Measurements from ENCODE around the gene FKBP6.
"Not testable (repeated sequence)": the region's sequence is repeated elsewhere in the genome, so short reads cannot be mapped to it uniquely, and the experiment has no call there.

Gene FKBP6

GRCh38 chr7:73324081-73324845 is 3.7 kb upstream of the FKBP6 start:
- peak; percentile 65 for DNase-seq (ENCODE audit: low read depth)

DNA sequence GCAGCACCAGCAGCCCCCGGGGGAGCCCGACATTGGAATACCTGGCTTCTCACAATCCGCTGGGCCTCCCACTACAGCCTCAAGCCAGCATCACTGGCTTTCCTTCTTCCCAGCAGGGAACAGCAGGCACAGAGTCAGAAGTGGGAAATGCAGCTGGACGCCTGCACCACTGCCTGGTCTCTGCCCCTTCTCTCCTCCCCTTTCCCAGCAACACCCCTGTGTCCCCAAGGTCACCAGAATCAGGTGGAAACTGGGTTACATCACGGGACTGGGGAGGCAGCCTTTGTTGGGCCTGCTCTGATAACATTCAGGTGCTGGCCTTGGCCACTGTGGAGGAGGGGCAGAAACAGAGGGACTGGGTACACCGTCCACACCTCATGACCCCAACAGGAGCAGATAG is 2.5 kb upstream of the FKBP6 start:
- not testable (repeated sequence) for DNase-seq (ENCODE audit: low read depth)

GRCh38 chr7:73327449-73327848 is 512 bp upstream of the FKBP6 start:
- DNase-seq (ENCODE audit: low read depth): not testable (repeated sequence)

GRCh38 chr7:73328696-73329095 is 735 bp downstream of the FKBP6 start:
- no peak for DNase-seq (ENCODE audit: low read depth)

GRCh38 chr7:73329861-73330581 is 2.1 kb downstream of the FKBP6 start:
- peak; percentile 63 for DNase-seq (ENCODE audit: low read depth)

- no peak for DNase-seq (ENCODE audit: low read depth)
Observed at GRCh38 chr7:73330772-73331171, 2.8 kb downstream of the FKBP6 start.

- DNase-seq (ENCODE audit: low read depth): no peak
Observed at GRCh38 chr7:73332447-73332846, 4.5 kb downstream of the FKBP6 start.

- peak; percentile 22 for DNase-seq (ENCODE audit: low read depth)
Observed at GRCh38 chr7:73338321-73338720, 10.4 kb downstream of the FKBP6 start.

- DNase-seq (ENCODE audit: low read depth): no peak
Observed at GRCh38 chr7:73340514-73340913, 12.6 kb downstream of the FKBP6 start.

DNA sequence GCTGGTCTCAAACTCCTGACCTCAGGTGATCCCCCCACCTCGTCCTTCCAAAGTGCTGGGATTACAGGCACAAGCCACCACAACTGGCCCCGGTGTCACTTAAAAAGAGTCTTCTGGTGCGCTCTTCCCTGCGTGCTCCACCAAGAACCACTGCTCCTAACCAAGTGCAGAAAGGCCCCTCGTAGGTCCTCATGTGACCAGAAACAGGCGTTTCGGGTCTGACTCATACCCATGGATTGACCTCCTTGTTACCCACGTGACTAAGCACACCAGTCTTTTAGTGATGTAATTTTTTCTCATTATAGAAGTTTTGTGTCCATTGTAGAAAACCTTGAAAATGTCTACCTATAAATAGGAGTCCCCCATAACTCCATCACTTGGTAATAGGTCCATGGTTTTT is 13.9 kb downstream of the FKBP6 start:
- peak; percentile 84 for DNase-seq (ENCODE audit: low read depth)

DNA sequence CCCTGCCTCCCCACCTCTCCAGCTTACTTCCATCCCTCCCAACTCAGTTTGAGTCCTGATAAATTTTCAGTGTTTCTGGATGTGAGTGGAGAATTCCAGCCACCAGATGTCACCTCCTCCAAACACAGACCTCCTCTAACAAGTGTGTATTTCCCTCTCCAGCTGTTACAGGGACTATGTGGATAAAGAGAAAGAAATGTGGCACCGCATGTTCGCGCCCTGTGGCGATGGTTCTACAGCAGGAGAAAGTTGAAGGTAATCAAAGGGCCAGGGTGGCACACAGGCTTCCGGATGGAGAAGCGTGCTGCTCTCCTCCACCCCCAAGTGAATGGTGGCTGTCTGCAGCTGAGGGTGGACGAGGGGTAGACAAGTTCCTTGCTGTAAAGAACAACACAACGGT is 14.7 kb downstream of the FKBP6 start:
- DNase-seq (ENCODE audit: low read depth): peak; percentile 75

DNA sequence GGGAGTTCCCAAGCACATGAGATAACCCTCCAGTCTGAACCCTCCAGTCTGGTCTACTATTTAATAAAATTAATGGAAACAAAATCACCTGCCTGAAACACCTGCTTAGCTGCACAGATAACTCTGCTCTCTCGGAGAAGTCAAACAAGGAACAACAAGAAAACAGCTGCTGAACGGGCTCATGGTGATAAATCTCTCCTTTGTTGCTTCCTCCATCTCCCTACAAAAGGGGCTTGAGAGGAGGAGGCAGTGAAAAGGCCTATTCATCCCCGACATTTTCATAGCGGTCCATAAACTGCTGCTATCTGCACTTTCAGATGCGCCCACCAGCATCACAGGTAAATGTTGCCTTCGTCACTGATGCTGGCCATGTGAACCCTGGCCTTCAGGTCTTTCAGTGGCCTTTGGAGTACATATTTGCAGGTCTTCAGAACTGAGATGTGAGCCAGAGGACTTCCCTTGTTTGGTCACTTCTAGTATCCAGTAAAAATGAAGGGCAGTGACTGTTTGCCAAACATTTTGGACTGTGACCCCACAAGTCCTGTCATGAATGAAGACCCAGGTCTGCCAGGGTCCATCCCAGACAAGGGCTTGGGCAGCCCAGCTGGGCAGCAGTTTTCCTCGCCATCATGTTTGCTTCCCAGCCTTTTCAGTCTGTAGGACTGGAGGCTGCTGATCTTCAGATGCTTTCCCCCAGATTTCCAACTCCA is 15.9 kb downstream of the FKBP6 start:
- DNase-seq (ENCODE audit: low read depth): no peak

- DNase-seq (ENCODE audit: low read depth): no peak
Observed at GRCh38 chr7:73345538-73345937, 17.6 kb downstream of the FKBP6 start.

- DNase-seq (ENCODE audit: low read depth): no peak
Observed at GRCh38 chr7:73345951-73346350, 18.0 kb downstream of the FKBP6 start.

DNA sequence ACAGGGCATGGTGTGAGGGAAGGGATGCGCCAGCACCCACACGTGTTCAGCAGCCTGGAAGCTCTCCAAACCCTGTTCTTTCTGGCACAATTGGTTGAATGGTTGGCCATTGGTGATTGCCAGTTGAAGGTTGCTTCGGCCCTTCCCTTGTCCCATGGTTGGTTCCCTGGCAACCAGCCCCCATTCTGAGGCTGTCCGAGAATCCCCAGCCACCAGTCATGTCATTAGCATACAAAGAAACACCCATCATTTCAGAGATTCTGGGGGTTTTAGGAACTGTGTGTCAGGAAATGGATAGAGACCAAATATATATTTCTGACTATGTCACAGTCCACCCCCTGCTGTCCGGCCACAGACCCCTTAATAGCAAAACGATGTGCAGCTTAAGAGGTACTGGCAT is 21.8 kb downstream of the FKBP6 start:
- DNase-seq (ENCODE audit: low read depth): no peak

DNA sequence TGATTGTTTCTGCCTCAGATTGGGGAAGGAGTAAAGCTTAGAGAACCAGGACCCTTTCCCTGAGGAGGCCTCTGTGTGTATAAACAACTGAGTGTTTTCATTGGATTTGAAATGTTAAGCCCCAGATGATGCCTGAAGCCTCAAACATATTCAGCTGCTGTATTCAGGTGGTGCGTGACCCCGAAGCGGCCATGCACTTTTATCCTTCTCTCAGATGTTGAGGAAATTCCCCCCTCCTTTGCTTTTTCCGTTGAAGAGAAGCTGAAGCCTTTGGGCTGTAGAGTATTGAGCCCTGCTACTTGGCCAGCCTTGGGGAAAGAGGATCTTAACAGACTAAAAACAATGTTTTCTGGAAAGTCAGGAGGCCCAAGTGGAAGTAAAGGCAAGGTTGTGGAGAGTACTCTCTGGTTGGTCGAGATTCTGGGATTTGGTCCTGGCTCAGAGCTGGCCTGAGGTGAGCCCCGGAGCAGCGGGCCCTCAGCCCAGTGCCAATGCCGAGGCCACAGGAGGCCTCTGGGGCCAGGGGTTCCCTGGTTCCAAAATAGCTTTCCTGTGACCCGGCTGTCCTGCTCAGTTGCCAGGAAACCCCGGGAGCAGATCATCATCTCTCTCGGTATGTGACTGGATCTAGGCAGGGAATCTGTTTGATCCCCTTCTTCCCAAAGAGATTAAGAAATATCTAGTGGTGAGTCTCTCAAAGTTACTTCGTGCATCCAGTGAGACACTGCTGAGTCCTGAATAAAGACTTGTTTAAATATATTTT is 22.5 kb downstream of the FKBP6 start:
- DNase-seq (ENCODE audit: low read depth): no peak

- peak; percentile 4 for DNase-seq (ENCODE audit: low read depth)
Observed at GRCh38 chr7:73351447-73352167, 23.6 kb downstream of the FKBP6 start.

GRCh38 chr7:73352784-73353183 is 24.8 kb downstream of the FKBP6 start:
- no peak for DNase-seq (ENCODE audit: low read depth)

DNA sequence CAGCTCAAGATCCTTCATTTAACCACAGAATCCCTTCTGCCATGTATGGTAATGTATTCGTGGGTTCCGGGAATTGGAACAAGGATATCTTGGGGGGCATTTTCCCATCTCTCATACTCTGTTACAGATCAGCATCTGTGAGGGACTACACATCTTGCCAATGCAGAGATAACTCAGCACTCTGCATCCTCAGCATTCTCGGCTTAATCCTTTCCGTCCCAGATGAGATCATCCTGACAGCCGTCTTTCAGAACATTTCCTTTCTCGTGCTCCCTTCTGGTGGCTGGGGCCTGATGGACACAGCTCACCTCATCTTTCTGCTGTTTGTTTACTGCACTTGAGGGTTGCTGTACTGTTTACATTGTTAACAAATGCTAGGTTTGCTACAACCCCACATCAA is 25.3 kb downstream of the FKBP6 start:
- no peak for DNase-seq (ENCODE audit: low read depth)

DNA sequence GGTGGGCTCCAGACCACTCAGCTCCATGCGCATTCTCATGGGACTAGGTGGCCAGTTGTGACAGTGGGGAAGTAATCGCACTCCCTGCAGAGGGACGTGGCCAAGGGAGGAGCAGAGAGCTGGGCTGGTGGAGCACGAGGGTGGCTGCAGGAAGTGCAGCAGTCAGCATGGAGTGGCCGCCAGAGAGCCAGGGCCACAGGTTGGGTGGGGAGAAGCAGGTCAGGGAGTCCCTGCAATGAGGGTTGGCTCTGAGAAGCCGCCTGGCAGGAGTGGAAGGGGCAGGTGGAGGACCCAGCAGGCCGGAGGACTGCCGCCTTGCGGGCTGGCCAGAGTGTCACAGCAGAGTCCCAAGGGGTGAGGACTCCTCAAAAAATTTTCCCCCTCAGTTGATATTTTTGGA is 26.2 kb downstream of the FKBP6 start:
- DNase-seq (ENCODE audit: low read depth): no peak

DNA sequence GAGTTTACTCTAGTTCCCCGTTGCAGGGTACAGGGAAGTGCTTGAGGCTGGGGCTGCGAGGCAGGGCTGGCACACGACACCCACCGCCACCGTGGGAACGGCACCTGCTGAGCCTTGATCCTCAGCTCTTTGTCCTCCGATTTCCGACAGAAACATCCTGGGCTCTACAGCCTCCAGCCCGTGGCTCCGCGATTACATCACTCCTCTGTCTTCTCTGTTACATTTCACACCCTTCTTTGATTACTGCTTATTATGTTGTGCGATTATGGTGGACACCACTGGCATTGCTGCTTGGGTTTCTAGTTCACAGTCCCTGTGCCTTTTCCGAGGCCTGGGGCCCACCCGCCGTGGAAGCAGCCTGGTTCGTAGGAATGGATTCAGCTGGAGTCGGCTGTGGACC is 26.9 kb downstream of the FKBP6 start:
- DNase-seq (ENCODE audit: low read depth): no peak

- no peak for DNase-seq (ENCODE audit: low read depth)
Observed at GRCh38 chr7:73356159-73356558, 28.2 kb downstream of the FKBP6 start.

Measured in EH (cell line).